Endothelial cell (in vitro differentiated cells): Measurements from ENCODE around the gene TMEM14A. TPM values are rescaled to one million over a fixed set of nuclear protein-coding genes. Genes with fewer than 3 reads are reported as not detected.

Experiments used
- DNase-seq: peaks from one replicate; pipeline ENCODE4 v3.0.0; 2021; ENCODE audit warnings: low spot score
- H3K27ac Mint-ChIP-seq: one replicate; pipeline ENCODE4 v1.8.0; 2021; ENCODE audit warnings: mixed read lengths, inconsistent platforms; ENCODE audit not compliant: unreplicated experiment
- H3K27me3 Mint-ChIP-seq: one replicate; pipeline ENCODE4 v1.8.0; 2021; ENCODE audit warnings: mild to moderate bottlenecking, moderate library complexity, mixed read lengths, inconsistent platforms; ENCODE audit not compliant: unreplicated experiment
- H3K36me3 Mint-ChIP-seq: one replicate; pipeline ENCODE4 v1.8.0; 2021; ENCODE audit warnings: mild to moderate bottlenecking, low read depth, mixed read lengths, inconsistent platforms; ENCODE audit not compliant: unreplicated experiment
- H3K4me1 Mint-ChIP-seq: one replicate; pipeline ENCODE4 v1.8.0; 2021; ENCODE audit warnings: mild to moderate bottlenecking, mixed read lengths, inconsistent platforms; ENCODE audit not compliant: unreplicated experiment
- H3K4me3 Mint-ChIP-seq: one replicate; pipeline ENCODE4 v1.8.0; 2021; ENCODE audit warnings: mild to moderate bottlenecking, mixed read lengths, inconsistent platforms; ENCODE audit not compliant: unreplicated experiment
- H3K9me3 Mint-ChIP-seq: one replicate; pipeline ENCODE4 v1.8.0; 2021; ENCODE audit warnings: mixed read lengths, inconsistent platforms; ENCODE audit not compliant: unreplicated experiment
- total RNA-seq: library from RNA; stranded (reverse); fragmentation: NEBNext Ultra II Directional; extraction: Animal tissue kit (Norgen Biotek cat#: 25700); gene quantifications from one replicate; pipeline ENCODE4 v1.2.1, GENCODE V29; 2021; ENCODE audit not compliant: unreplicated experiment
- TF ChIP-seq, protein P1 (sequence below): fragments of 200-600 bp; sonication (generic); IDR thresholded peaks from one replicate; pipeline ENCODE4 v1.5.0; 2021; ENCODE audit warnings: antibody characterized with exemption; ENCODE audit not compliant: unreplicated experiment

The TMEM14A gene
- total RNA-seq, 1 donor from 2014 or later: 15.2 TPM

DNA sequence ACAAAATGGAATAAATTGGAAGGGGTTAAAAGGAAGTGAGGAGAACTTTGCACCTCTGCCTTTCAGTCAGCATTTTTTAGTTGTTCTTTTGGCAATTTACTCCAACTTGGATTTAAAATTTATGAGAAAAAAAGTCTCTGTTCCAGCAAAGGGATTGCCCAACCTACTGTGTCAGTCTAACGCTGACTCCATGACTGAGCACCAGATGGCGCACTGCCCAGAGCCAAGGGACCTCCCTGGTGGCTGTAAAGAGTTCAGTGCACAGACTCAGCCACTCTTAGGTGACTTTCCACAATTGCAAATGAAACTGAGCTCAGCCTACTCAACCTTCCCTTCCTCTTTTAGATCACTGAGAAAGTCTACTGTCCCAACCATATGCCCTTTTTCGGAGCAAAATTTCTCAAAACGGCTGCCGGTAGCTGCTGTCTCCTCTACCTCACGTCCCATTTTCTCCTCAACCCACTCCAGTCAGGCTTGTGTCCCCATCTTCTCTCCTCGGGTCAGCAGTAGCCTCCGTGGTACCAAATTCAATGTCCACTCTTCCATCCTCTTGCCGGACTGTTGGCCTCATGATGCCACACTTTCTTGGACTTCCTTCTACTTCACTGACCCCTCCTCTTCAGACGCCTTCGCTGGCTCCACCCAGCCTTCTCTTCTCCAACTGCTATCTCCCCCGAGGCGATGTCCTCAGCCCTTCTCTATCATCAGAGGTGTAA, 53.7 kb downstream of the TMEM14A start:
- H3K27ac Mint-ChIP-seq: no peak overlapping the region
- H3K4me1 Mint-ChIP-seq: peaks cover 20% of the 10 kb centered on the region
- no peaks in the 10 kb centered on the region for H3K9me3 Mint-ChIP-seq
- no peaks in the 10 kb centered on the region for H3K36me3 Mint-ChIP-seq
- TF ChIP-seq, protein P1, sequence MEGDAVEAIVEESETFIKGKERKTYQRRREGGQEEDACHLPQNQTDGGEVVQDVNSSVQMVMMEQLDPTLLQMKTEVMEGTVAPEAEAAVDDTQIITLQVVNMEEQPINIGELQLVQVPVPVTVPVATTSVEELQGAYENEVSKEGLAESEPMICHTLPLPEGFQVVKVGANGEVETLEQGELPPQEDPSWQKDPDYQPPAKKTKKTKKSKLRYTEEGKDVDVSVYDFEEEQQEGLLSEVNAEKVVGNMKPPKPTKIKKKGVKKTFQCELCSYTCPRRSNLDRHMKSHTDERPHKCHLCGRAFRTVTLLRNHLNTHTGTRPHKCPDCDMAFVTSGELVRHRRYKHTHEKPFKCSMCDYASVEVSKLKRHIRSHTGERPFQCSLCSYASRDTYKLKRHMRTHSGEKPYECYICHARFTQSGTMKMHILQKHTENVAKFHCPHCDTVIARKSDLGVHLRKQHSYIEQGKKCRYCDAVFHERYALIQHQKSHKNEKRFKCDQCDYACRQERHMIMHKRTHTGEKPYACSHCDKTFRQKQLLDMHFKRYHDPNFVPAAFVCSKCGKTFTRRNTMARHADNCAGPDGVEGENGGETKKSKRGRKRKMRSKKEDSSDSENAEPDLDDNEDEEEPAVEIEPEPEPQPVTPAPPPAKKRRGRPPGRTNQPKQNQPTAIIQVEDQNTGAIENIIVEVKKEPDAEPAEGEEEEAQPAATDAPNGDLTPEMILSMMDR: peak; percentile 31
- peak; percentile 52 for DNase-seq
- H3K27me3 Mint-ChIP-seq: no peaks in the 10 kb centered on the region
- H3K4me3 Mint-ChIP-seq: no peak overlapping the region

DNA sequence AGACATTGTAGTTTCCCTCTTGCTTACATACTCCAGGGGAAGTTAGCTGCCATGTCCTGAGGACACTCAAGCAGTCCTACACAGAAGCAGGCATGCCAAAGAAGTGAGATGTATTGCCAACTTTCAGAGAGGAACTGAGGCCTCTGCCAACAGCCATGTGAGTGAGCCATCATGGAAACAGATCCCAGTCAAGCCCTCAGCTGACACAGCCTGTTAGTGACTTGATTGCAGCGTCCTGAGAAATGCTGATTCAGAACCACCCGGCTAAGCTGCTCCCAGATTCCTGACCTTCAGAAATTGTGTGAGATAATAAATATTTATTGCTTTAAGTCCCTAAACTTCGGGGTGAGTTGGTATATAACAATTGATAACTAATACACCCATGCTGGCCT, 54.2 kb downstream of the TMEM14A start:
- peaks cover 20% of the 10 kb centered on the region for H3K4me1 Mint-ChIP-seq
- no peaks in the 10 kb centered on the region for H3K36me3 Mint-ChIP-seq
- H3K4me3 Mint-ChIP-seq: no peak overlapping the region
- H3K27me3 Mint-ChIP-seq: peaks cover 2% of the 10 kb centered on the region
- TF ChIP-seq, protein P1: no peak
- H3K9me3 Mint-ChIP-seq: no peaks in the 10 kb centered on the region
- no peak for DNase-seq
- H3K27ac Mint-ChIP-seq: peak overlapping the region; percentile 85

DNA sequence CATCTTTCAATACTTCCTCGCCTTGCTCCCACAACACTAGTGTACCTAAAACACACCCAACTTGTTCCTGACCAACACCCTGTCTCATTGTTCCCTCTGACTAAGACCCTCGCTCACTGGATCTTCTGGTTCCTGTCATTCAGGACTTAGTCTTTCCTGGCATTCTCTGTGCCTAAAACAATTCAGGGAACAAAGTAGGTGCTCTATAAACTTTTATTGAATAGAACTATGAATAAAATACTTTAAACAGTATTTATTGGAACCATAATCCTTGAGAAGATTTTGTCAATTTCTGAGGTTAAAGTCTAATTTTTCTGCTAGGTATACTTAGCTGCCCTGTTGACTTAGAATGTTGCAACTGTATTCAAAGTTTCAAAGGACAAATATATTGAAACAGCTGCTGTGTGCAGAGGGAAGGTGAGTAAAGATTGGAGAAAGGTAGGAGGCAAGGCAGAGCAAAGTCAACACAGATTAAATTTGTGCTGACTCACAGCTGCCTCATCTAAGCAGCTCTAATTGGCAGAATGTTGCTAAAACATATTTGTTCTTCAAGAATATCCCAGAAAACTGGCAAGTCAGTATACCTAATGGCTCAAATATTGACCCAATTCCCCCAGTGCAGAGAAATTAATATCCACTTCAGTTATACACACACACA, 54.8 kb downstream of the TMEM14A start:
- peaks cover 20% of the 10 kb centered on the region for H3K4me1 Mint-ChIP-seq
- TF ChIP-seq, protein P1: no peak
- H3K4me3 Mint-ChIP-seq: no peak overlapping the region
- no peaks in the 10 kb centered on the region for H3K9me3 Mint-ChIP-seq
- peak overlapping the region; percentile 85 for H3K27ac Mint-ChIP-seq
- DNase-seq: no peak
- no peaks in the 10 kb centered on the region for H3K36me3 Mint-ChIP-seq
- H3K27me3 Mint-ChIP-seq: peaks cover 2% of the 10 kb centered on the region

DNA sequence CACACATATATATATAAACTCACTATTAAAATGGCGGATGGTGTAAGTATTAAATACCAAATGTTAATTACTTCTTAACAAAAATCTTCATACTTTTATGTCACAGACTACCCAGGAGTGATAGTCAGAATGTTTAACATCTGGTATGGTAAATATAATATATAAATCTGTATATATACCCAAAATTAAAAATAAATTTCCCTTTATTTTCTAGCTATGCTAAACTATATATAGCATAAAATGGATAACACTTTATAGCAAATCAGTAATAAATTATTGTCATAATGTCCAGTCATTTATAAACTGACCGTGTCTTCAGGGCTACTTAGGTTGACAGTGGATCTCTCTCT, 55.3 kb downstream of the TMEM14A start:
- Mint-ChIP-seq H3K9me3 (no peaks in the 10 kb centered on the region), H3K27me3 (peaks cover 2% of the 10 kb centered on the region), H3K4me3 (no peak overlapping the region), H3K27ac (peak overlapping the region; percentile 85), H3K36me3 (no peaks in the 10 kb centered on the region), H3K4me1 (peaks cover 20% of the 10 kb centered on the region)
- TF ChIP-seq, protein P1: no peak
- no peak for DNase-seq
